Neuron (in vitro differentiated cells): ENCODE results near the gene SLC25A1.
"Not testable (repeated sequence)": the region's sequence is repeated elsewhere in the genome, so short reads cannot be mapped to it uniquely, and the experiment has no call there.

ENCODE experiments used
- H2AFZ ChIP-seq: one replicate; pipeline ENCODE4 v1.6.1; 2013; ENCODE audit warnings: low read depth, mild to moderate bottlenecking, inconsistent platforms, low read length, moderate library complexity
- H3K27me3 ChIP-seq: one replicate; pipeline ENCODE4 v1.6.1; 2013; ENCODE audit warnings: low read length; ENCODE audit not compliant: insufficient read depth
- H3K36me3 ChIP-seq: one replicate; pipeline ENCODE4 v1.6.1; 2013; ENCODE audit warnings: low read length; ENCODE audit not compliant: insufficient read depth
- H3K4me1 ChIP-seq: one replicate; pipeline ENCODE4 v1.6.1; 2013; ENCODE audit warnings: low read length; ENCODE audit not compliant: insufficient read depth
- H3K4me3 ChIP-seq: 2 replicates; pipeline ENCODE4 v1.5.1; 2013; ENCODE audit warnings: mild to moderate bottlenecking, low read length, moderate library complexity
- H3K9me3 ChIP-seq: one replicate; pipeline ENCODE4 v1.6.1; 2013; ENCODE audit warnings: low read length

Gene SLC25A1

GRCh38 chr22:19174106-19175025, 4.2 kb downstream of the SLC25A1 start:
- no peak overlapping the region for H3K4me3 ChIP-seq
- H3K27me3 ChIP-seq, result peaks cover 9% of the 10 kb centered on the region
- H2AFZ ChIP-seq, result no peak overlapping the region
- H3K36me3 ChIP-seq, result peaks cover 28% of the 10 kb centered on the region
- H3K9me3 ChIP-seq, result no peaks in the 10 kb centered on the region
- peaks cover 41% of the 10 kb centered on the region for H3K4me1 ChIP-seq

- Histone ChIP-seq H3K36me3 (peaks cover 28% of the 10 kb centered on the region), H3K27me3 (peaks cover 19% of the 10 kb centered on the region), H3K9me3 (no peaks in the 10 kb centered on the region), H2AFZ (no peak overlapping the region), H3K4me3 (peak overlapping the region; percentile 89), H3K4me1 (peaks cover 41% of the 10 kb centered on the region)
Measured at GRCh38 chr22:19173047-19174035, 5.2 kb downstream of the SLC25A1 start.

DNA sequence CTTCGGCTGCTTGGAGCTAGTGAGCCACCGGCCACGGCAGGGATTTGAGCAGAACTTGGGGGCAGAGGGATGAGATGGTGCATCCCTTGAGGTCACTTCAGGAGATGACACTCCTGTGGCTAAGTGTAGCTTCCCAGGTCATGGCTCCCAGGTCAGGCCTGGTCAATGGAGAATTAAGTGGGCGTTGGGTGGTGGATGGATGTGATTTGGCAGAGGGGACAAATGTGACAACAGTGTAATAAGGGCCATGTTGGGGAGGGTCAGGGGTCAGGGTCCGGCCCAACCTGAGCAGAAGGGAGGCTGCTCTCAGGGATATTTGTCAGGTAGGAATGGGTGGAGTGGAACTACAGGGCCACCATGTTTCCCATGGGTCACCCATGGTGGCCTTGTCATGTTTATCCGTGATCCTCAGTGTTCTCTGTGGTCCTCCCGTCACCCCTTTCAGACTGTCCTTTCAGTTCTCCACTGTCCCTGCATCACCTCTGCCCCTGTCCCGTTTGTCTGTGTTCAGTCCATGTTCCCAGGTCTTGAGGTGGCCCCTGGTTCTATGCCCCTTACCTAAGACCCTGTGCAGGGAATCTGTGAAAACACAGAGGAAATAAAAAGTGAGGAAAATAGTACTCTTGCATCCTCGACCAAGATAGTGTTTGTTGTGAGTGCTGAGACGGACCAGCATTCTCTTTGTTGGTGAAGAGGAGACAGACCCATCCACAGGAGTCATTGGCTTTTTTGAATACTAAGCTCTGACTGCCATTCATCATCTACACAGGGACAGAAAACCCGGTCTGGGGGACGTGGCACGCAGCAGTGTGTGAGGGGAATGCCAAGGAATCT, 6.1 kb downstream of the SLC25A1 start:
- Histone ChIP-seq H3K36me3 (peaks cover 28% of the 10 kb centered on the region), H3K9me3 (no peaks in the 10 kb centered on the region), H3K27me3 (peaks cover 25% of the 10 kb centered on the region), H2AFZ (no peak overlapping the region), H3K4me1 (peaks cover 38% of the 10 kb centered on the region), H3K4me3 (peak overlapping the region; percentile 89)

GRCh38 chr22:19169947-19170318, 8.6 kb downstream of the SLC25A1 start:
- Histone ChIP-seq H3K4me1 (peaks cover 30% of the 10 kb centered on the region), H2AFZ (no peak overlapping the region), H3K4me3 (no peak overlapping the region), H3K27me3 (peaks cover 37% of the 10 kb centered on the region), H3K9me3 (no peaks in the 10 kb centered on the region), H3K36me3 (peaks cover 5% of the 10 kb centered on the region)

DNA sequence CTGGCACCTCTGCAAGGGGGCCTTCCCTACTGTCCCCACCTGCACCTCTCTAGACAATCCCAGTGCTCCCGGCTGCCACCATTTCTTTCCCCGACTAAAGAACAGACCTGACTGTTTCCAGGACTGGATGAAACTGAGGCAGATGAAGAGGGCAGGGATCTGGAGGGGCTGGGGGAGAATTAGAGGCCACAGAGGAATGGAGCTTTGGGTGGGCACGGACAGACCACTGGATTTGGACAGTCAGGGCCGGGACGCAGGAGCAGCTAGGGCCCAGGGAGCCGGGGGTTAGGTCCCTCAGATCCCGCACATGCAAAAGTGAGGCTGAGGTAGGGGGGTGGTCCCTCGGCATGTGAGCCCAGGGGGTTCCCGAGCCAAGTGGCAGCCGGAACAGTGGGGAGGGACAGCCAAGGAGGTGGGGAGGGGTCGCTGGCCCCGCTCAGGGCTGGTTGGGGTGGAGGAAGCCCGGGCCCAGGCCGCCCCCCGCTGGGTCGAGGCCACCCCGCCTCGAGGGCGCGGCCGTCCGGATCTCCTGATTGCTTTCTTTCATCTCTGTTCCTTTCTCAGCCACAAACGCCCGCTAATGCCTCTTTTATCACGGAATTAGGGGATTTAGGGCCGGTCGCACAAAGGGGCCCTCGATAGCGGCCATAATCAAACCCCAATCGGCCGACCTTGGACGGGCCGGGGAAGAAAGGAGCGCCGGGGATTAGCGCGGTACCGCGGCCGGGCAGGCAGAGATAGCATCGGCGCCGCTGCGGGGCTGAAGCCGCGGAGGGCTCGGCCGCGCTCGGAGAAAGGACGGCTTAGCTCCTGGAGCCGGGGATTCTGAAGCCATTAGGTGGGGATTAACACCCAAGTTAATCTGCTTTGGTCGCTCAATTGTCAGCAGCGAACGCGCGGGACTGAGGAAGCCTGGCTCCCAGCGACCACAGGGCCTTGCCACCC, 9.3 kb downstream of the SLC25A1 start:
- peaks cover 26% of the 10 kb centered on the region for H3K4me1 ChIP-seq
- peaks cover 37% of the 10 kb centered on the region for H3K27me3 ChIP-seq
- H3K4me3 ChIP-seq, result no peak overlapping the region
- H3K9me3 ChIP-seq, result no peaks in the 10 kb centered on the region
- peak overlapping the region; percentile 57 for H2AFZ ChIP-seq
- peaks cover 5% of the 10 kb centered on the region for H3K36me3 ChIP-seq

- no peak overlapping the region for H2AFZ ChIP-seq
- H3K4me3 ChIP-seq, result no peak overlapping the region
- no peaks in the 10 kb centered on the region for H3K9me3 ChIP-seq
- H3K4me1 ChIP-seq, result peaks cover 20% of the 10 kb centered on the region
- peaks cover 37% of the 10 kb centered on the region for H3K27me3 ChIP-seq
- peaks cover 4% of the 10 kb centered on the region for H3K36me3 ChIP-seq
Measured at GRCh38 chr22:19168088-19168890, 10.2 kb downstream of the SLC25A1 start.

DNA sequence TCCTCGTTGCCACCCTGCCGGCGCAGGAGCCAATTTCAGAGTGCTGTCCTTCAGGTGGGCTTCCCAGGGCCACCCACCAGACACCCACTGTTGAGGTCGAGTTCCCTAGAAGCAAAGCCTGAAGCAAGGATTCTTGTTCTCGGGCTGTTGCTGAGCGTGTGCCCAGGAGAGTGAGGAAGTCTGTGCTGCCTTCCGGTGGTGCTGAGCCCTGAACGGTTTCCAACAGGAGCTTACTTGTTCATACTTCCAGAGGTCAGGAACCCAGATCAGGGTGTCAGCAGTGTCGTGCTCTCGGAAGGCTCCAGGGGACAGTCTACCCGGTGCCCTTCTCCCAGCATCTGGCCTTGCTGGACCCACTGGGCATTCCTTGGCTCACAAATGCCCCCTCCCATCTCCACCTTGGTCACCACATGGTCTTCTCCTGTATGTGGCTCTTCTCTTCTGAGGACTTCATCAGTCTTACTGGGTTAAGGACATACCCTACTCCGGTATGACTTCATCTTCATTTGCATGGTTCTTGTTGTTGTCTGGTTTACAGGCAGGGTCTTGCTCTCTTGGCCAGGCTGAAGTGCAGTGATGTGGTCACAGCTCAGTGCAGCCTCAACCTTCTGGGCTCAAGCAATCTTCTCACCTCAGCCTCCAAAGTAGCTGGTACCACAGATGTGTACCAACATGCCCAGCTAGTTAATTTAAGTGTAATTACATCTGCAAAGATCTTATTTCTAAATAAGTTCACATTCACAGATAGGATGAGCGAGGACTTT, 11.2 kb downstream of the SLC25A1 start:
- peaks cover 10% of the 10 kb centered on the region for H3K4me1 ChIP-seq
- no peaks in the 10 kb centered on the region for H3K36me3 ChIP-seq
- no peak overlapping the region for H2AFZ ChIP-seq
- H3K4me3 ChIP-seq, result no peak overlapping the region
- H3K9me3 ChIP-seq, result no peaks in the 10 kb centered on the region
- H3K27me3 ChIP-seq, result peaks cover 37% of the 10 kb centered on the region

- Histone ChIP-seq H3K27me3 (peaks cover 40% of the 10 kb centered on the region), H3K36me3 (no peaks in the 10 kb centered on the region), H3K4me3 (no peak overlapping the region), H3K9me3 (no peaks in the 10 kb centered on the region), H3K4me1 (peaks cover 7% of the 10 kb centered on the region), H2AFZ (no peak overlapping the region)
Measured at GRCh38 chr22:19166421-19166820, 12.1 kb downstream of the SLC25A1 start.

- Histone ChIP-seq H3K36me3 (no peaks in the 10 kb centered on the region), H3K4me3 (no peak overlapping the region), H3K9me3 (no peaks in the 10 kb centered on the region), H3K4me1 (no peaks in the 10 kb centered on the region), H3K27me3 (peaks cover 31% of the 10 kb centered on the region), H2AFZ (no peak overlapping the region)
Measured at GRCh38 chr22:19164425-19164824, 14.1 kb downstream of the SLC25A1 start.

DNA sequence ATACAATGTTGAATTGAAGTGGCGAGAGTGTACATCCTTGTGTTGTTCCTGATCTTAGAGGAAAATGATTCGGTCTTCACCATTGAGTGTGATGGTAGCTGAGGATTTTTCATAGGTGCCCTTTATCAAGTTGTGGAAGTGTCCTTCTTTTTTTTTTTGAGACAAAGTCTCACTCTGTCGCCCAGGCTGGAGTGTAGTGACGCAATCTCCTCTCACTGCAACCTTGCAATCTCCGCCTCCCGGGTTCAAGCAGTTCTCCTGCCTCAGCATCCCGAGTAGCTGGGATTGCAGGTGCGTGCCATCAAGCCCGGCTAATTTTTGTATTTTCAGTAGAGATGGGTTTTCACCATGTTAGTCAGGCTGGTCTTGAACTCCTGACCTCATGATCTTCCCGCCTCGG, 19.9 kb downstream of the SLC25A1 start:
- not testable (repeated sequence) for H3K4me3 ChIP-seq, H3K36me3 ChIP-seq, H3K4me1 ChIP-seq, H3K9me3 ChIP-seq, H3K27me3 ChIP-seq, H2AFZ ChIP-seq

DNA sequence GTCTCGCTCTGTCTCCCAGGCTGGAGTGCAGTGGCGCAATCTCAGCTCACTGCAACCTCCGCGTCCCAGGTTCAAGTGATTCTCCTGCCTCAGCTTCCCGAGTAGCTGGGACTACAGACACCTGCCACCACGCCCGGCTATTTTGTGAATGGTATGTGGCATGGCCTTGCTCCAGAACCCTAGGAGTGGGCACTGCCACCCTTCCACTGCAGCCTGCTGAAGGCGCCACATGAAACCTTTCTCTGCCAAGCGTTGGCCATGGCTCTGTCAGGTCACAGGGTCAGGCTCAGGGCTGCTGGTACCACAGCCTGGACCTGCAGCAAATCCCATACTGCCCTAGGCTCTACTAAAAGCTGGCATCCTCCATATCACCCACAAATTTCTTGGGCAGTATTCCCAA, 22.4 kb downstream of the SLC25A1 start:
- not testable (repeated sequence) for H3K9me3 ChIP-seq, H3K36me3 ChIP-seq, H2AFZ ChIP-seq, H3K4me1 ChIP-seq, H3K4me3 ChIP-seq
- peaks cover 26% of the 10 kb centered on the region for H3K27me3 ChIP-seq
